HT-29 (cell line): ENCODE data around the gene ZNF397. TPM values are rescaled to one million over a fixed set of nuclear protein-coding genes. Genes with fewer than 3 reads are reported as not detected.
"Not testable (repeated sequence)": the region's sequence is repeated elsewhere in the genome, so short reads cannot be mapped to it uniquely, and the experiment has no call there.

Experiments
- DNase-seq: peaks from one replicate; pipeline ENCODE4 v3.0.0-alpha.2; 2015; ENCODE audit warnings: low spot score
- total RNA-seq: library from RNA; depleted of rRNA; stranded (reverse); fragments of >200 nt; shearing (Covaris generic); gene quantifications from 2 replicates; pipeline ENCODE4 v1.2.3, GENCODE V29; 2014; rRNA removed

ZNF397 gene
- total RNA-seq, result 3.8 and 4.9 TPM in 2 replicates

GRCh38 chr18:35240664-35241447, at the start of gene ZNF397:
Gene ZNF397, plus strand, starts transcription at chr18:35241034. Its CDS starts 1,437 bp downstream, at chr18:35242471.
- DNase-seq, result peak; percentile 89

- DNase-seq, result no peak
These were observed 49.2 kb upstream of the ZNF397 start for GRCh38 chr18:35191698-35192025.

GRCh38 chr18:35192415-35192814, 48.4 kb upstream of the ZNF397 start:
- DNase-seq, result no peak

GRCh38 chr18:35193316-35193715, 47.5 kb upstream of the ZNF397 start:
- DNase-seq, result no peak

- no peak for DNase-seq
These were observed 43.5 kb upstream of the ZNF397 start for GRCh38 chr18:35197296-35197695.

- DNase-seq, result no peak
These were observed 39.4 kb upstream of the ZNF397 start for GRCh38 chr18:35201256-35201931.

GRCh38 chr18:35203067-35203466, 37.8 kb upstream of the ZNF397 start:
- DNase-seq, result no peak

GRCh38 chr18:35205199-35205712, 35.6 kb upstream of the ZNF397 start:
- no peak for DNase-seq

- DNase-seq, result not testable (repeated sequence)
These were observed 34.9 kb upstream of the ZNF397 start for GRCh38 chr18:35205746-35206458.

GRCh38 chr18:35215026-35215425, 25.8 kb upstream of the ZNF397 start:
- DNase-seq, result no peak

GRCh38 chr18:35216611-35217010, 24.2 kb upstream of the ZNF397 start:
- not testable (repeated sequence) for DNase-seq

- not testable (repeated sequence) for DNase-seq
These were observed 21.5 kb upstream of the ZNF397 start for GRCh38 chr18:35219331-35219730.

GRCh38 chr18:35220424-35220823, 20.4 kb upstream of the ZNF397 start:
- no peak for DNase-seq

GRCh38 chr18:35223797-35224196, 17.0 kb upstream of the ZNF397 start:
- no peak for DNase-seq

- DNase-seq, result no peak
These were observed 13.6 kb upstream of the ZNF397 start for GRCh38 chr18:35227254-35227653.

- peak; percentile 85 for DNase-seq
These were observed 9.8 kb upstream of the ZNF397 start for GRCh38 chr18:35231052-35231451.

- no peak for DNase-seq
These were observed 4.1 kb upstream of the ZNF397 start for GRCh38 chr18:35236571-35237363.

- no peak for DNase-seq
These were observed 1.5 kb upstream of the ZNF397 start for GRCh38 chr18:35239314-35239713.

- no peak for DNase-seq
These were observed 592 bp downstream of the ZNF397 start for GRCh38 chr18:35241448-35241804.

- DNase-seq, result no peak
These were observed 1.6 kb downstream of the ZNF397 start for GRCh38 chr18:35242426-35242825.

- no peak for DNase-seq
These were observed 3.8 kb downstream of the ZNF397 start for GRCh38 chr18:35244671-35245070.
